Astrocyte of the spinal cord (primary cell): ENCODE results near the gene UBXN1.

Experiments used
- DNase-seq: peaks from one replicate; pipeline ENCODE4 v3.0.0; 2011; ENCODE audit warnings: low read depth, low spot score
- H3K4me3 ChIP-seq: 2 replicates; pipeline ENCODE4 v1.5.1; 2011; ENCODE audit warnings: low read depth, mild to moderate bottlenecking, low read length, moderate library complexity
- in situ Hi-C: cut with HindIII; loops from 2 replicates; pipeline ENCODE4 v1.10.0; 2017; ENCODE audit warnings: low sequenced_read_pairs
- TF ChIP-seq, protein P1 (sequence below): IDR thresholded peaks from 2 replicates; pipeline ENCODE4 v1.5.1; 2012; ENCODE audit warnings: low read depth, mild to moderate bottlenecking, low read length, inconsistent platforms

UBXN1 gene

DNA sequence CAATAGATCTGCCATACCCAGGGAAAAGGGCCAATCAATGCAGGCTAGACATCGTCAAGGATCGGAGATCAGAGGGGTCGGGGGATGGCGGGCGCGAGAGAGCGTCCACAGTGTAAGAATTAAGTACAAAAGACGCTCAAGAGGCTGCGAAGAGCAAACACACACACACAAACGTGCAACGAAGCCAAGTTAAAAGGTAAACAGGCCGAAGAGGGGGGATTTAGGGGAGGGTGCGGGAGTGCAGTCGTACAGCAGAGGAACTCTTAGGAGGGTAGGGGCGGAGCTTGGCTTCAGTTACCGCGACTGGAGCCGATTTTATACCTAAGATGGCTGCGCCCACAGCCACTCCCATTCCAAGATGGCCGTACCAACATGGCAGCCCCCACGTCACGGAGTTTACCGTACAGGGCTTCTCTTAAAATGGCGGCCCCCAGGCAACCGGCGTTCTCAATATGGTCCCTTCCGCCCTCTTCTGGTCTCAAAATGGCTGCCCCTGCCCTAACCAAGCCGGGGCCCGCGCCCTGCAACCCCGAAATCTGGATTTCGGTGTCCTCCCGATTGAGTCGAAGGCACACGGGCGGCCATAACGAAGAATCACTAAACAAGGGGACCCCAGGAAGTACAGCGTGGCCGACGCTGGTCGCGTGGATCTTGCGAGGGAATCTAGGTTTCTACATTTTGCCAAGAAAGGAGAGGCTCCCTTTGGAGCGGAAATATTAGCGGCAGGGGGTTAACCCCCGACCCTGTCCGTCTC is 30.6 kb upstream of the UBXN1 start:
- peak overlapping the region; percentile 54 for H3K4me3 ChIP-seq
- TF ChIP-seq, protein P1, sequence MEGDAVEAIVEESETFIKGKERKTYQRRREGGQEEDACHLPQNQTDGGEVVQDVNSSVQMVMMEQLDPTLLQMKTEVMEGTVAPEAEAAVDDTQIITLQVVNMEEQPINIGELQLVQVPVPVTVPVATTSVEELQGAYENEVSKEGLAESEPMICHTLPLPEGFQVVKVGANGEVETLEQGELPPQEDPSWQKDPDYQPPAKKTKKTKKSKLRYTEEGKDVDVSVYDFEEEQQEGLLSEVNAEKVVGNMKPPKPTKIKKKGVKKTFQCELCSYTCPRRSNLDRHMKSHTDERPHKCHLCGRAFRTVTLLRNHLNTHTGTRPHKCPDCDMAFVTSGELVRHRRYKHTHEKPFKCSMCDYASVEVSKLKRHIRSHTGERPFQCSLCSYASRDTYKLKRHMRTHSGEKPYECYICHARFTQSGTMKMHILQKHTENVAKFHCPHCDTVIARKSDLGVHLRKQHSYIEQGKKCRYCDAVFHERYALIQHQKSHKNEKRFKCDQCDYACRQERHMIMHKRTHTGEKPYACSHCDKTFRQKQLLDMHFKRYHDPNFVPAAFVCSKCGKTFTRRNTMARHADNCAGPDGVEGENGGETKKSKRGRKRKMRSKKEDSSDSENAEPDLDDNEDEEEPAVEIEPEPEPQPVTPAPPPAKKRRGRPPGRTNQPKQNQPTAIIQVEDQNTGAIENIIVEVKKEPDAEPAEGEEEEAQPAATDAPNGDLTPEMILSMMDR = no peak
- peak; percentile 98 for DNase-seq
- in situ Hi-C loops = no loop called here

DNA sequence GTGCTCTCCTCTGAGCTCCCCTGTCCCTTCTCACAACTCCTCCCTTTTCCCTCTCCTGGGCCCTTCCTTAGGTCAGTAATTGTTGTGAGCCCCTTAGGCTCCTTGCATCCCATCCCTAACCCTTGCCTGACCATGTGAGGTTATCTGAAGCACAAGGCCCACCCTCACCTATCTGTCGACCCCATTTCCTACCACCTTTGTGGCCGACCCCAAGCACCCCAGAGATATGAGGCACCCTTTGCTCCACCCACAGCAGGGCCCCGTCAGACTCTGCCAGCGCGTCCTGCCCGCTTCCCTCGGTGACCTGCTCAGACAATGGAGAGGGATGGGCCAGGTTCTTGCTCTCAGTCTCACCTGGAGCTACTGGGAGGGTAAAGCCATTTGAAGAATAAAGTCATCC is 29.9 kb upstream of the UBXN1 start:
- H3K4me3 ChIP-seq = peak overlapping the region; percentile 54
- DNase-seq = no peak
- TF ChIP-seq, protein P1 = no peak
- in situ Hi-C loops = no loop called here

DNA sequence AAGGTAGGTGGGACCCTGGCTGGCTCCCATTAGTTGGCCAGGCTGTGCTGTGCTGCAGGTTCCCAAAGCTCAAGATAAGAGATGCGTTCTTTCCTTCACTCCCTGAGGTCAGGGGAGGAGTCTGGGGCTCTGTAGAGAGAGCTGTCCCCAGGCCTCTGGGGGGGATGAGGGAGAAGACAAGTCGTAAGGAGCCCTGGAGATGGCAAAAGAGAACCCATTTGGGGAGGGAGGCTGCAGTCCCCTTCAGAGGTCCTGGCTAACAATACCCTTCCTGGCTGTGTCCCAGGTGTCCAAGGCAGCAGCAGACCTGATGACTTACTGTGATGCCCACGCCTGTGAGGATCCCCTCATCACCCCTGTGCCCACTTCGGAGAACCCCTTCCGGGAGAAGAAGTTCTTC is 29.5 kb upstream of the UBXN1 start:
- DNase-seq = no peak
- TF ChIP-seq, protein P1 = no peak
- H3K4me3 ChIP-seq = no peak overlapping the region
- in situ Hi-C loops = no loop called here

- peak within 1 kb of the TSS; percentile 36 for H3K4me3 ChIP-seq
- DNase-seq = no peak
- TF ChIP-seq, protein P1 = no peak
- in situ Hi-C loops = no loop called here
These were observed 28.5 kb upstream of the UBXN1 start, which contains the start of the genes BSCL2 and GNG3 for GRCh38 chr11:62707277-62707861. Gene BSCL2, minus strand, starts transcription at chr11:62707424. Its CDS starts 229 bp downstream, at chr11:62707195. Gene GNG3, plus strand, starts transcription at chr11:62707676. Its CDS starts 620 bp downstream, at chr11:62708296.

DNA sequence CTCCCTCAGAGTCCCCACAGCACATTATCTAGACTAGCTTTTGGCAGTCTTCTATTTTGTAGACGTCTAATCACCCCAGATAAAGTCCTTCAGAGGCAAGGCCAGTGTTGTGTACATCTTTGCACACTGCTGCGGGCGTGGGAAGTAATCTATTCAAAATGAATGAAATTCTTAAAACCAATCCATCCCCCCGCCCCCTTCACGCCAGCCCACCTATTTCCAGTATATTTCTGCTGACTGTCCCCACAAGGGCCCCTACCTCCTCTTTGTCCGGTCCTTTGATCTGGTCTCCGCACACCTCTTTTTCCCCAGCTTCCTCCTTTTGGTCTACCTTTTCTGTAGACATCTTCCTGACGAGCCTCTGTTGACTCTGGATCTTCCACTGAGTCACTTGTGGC is 28.0 kb upstream of the UBXN1 start:
- H3K4me3 ChIP-seq = no peak overlapping the region
- TF ChIP-seq, protein P1 = no peak
- no peak for DNase-seq
- in situ Hi-C loops = no loop called here

- DNase-seq = peak; percentile 97
- peak overlapping the region; percentile 71 for H3K4me3 ChIP-seq
- in situ Hi-C loops = no loop called here
- TF ChIP-seq, protein P1 = no peak
These were observed 27.3 kb upstream of the UBXN1 start for GRCh38 chr11:62705880-62706849.
